K562 (cell line): ENCODE measurements around the gene PPTC7. TPM values are rescaled to one million over a fixed set of nuclear protein-coding genes. Genes with fewer than 3 reads are reported as not detected.
A peak's percentile ranks its signal among the peaks of the same experiment; 100 is the strongest.

ENCODE experiments used
- ATAC-seq: fragments of 200-7000 bp; cut with Tn5 transposase; 3 replicates; pipeline ENCODE4 v1.9.1; 2020; ENCODE audit warnings: moderate library complexity
- BruUV-seq: library from RNA; stranded (reverse); fragments of 400-500 nt; replicated peaks from 2 replicates; lab custom pipeline; 2021; lab: Mats Ljungman, UMichigan
- CTCF ChIA-PET: fragments of 300-600 bp; formaldehyde crosslinking; extraction: SDS; loops from one replicate; lab custom pipeline; 2021; ENCODE audit warnings: low intra/inter-chr PET ratio; lab: Yijun Ruan, JAX
- POLR2A ChIA-PET: fragments of 300-600, 350-650 bp; sonication (Branson Sonifier 250); formaldehyde crosslinking; extraction: SDS; loops from one replicate; lab custom pipeline; 2021; ENCODE audit warnings: antibody characterized with exemption, inconsistent platforms; lab: Yijun Ruan, JAX
- DNase-seq, 4 experiments: peaks; one replicate each; pipeline versions ENCODE4 v3.0.0 to v3.0.0-alpha.2; 2011 to 2018; ENCODE audit warnings: low spot score in 3 of 4, mixed read lengths in 3 of 4; ENCODE audit errors: extremely low read depth in 1 of 4
- FAIRE-seq: peaks from 2 replicates; lab custom pipeline; 2011; peaks lifted over from hg19 to GRCh38; lab: Jason Lieb, UNC
- H2AFZ ChIP-seq: 2 replicates; pipeline ENCODE4 v1.6.0; 2011; ENCODE audit warnings: low read depth, low read length, control low read depth, inconsistent platforms
- H3K27ac ChIP-seq: fragments of 200-600 bp; 3 replicates; pipeline ENCODE4 v1.8.0; 2011; ENCODE audit warnings: low read depth, mild to moderate bottlenecking, control low read depth, inconsistent platforms, low read length, moderate library complexity, mixed read lengths; ENCODE audit errors: extremely low read depth
- H3K27me3 ChIP-seq, 2 experiments: fragments of 300-600 bp in 1 of 2; 2 replicates in 1 of 2; 3 replicates in 1 of 2; pipeline versions ENCODE4 v1.6.0 to v1.8.0; 2011; ENCODE audit warnings: inconsistent platforms in 2 of 2, low read length in 2 of 2, mild to moderate bottlenecking in 1 of 2, mixed read lengths in 1 of 2, moderate library complexity in 1 of 2; ENCODE audit not compliant: control insufficient read depth in 2 of 2, insufficient read depth in 2 of 2
- H3K36me3 ChIP-seq: fragments of 300-600 bp; 3 replicates; pipeline ENCODE4 v1.8.0; 2011; ENCODE audit warnings: mild to moderate bottlenecking, low read length, inconsistent platforms; ENCODE audit not compliant: control insufficient read depth, insufficient read depth
- H3K4me1 ChIP-seq, 2 experiments: fragments of 200-600 bp in 1 of 2; replicated peaks in 1 of 2; 2 replicates in 1 of 2; 3 replicates in 1 of 2; pipeline versions ENCODE4 v1.5.1 to v1.8.0; 2011; ENCODE audit warnings: inconsistent platforms in 2 of 2, low read length in 2 of 2, mild to moderate bottlenecking in 1 of 2, mixed read lengths in 1 of 2, moderate library complexity in 1 of 2; ENCODE audit not compliant: control insufficient read depth in 2 of 2, insufficient read depth in 2 of 2
- H3K4me2 ChIP-seq: 2 replicates; pipeline ENCODE4 v1.6.1; 2011; ENCODE audit warnings: low read length, control low read depth, inconsistent platforms, mixed read lengths; ENCODE audit not compliant: insufficient read depth
- H3K4me3 ChIP-seq: fragments of 200-600 bp; sonication (generic), shearing (Covaris generic); 2 replicates; pipeline ENCODE4 v1.5.1; 2016; ENCODE audit warnings: control low read depth, inconsistent platforms
- H3K79me2 ChIP-seq: fragments of 200-600 bp; 3 replicates; pipeline ENCODE4 v1.8.0; 2011; ENCODE audit warnings: low read length, inconsistent platforms; ENCODE audit not compliant: control insufficient read depth, insufficient read depth
- H3K9ac ChIP-seq, 2 experiments: 2 replicates each; pipeline versions ENCODE4 v1.6.0 to v1.6.1; 2011; ENCODE audit warnings: low read depth in 2 of 2, low read length in 2 of 2, control low read depth in 1 of 2, inconsistent platforms in 1 of 2, mild to moderate bottlenecking in 1 of 2, mixed read lengths in 1 of 2; ENCODE audit not compliant: insufficient read depth in 1 of 2
- H3K9me1 ChIP-seq: one replicate; pipeline ENCODE4 v1.6.0; 2011; ENCODE audit warnings: inconsistent platforms, mild to moderate bottlenecking, low read length, moderate library complexity; ENCODE audit not compliant: control insufficient read depth, insufficient read depth
- H3K9me3 ChIP-seq: replicated peaks from 2 replicates; pipeline ENCODE4 v1.5.1; 2011; ENCODE audit warnings: low read depth, low read length, inconsistent platforms; ENCODE audit not compliant: control insufficient read depth, insufficient read depth
- H4K20me1 ChIP-seq: replicated peaks from 2 replicates; pipeline ENCODE4 v1.6.1; 2011; ENCODE audit warnings: low read length, inconsistent platforms, mixed read lengths; ENCODE audit not compliant: control insufficient read depth, insufficient read depth
- GTF2B ChIP-seq: IDR thresholded peaks from 2 replicates; pipeline ENCODE4 v1.6.1; 2011; ENCODE audit not compliant: insufficient read length; ENCODE audit errors: extremely low read depth
- HCFC1 ChIP-seq: IDR thresholded peaks from 2 replicates; pipeline ENCODE4 v1.6.1; 2012; ENCODE audit warnings: low read depth, low read length, improper control_type of control experiment
- HMG20A ChIP-seq: fragments of 450-650 bp; formaldehyde crosslinking; conservative IDR thresholded peaks from 2 replicates; pipeline ENCODE4 v1.4.0; 2020; ENCODE audit warnings: mild to moderate bottlenecking, mixed read lengths
- JUND ChIP-seq, 2 experiments: IDR thresholded peaks; 2 replicates in 1 of 2; 3 replicates in 1 of 2; pipeline ENCODE4 v1.6.1; 2011; ENCODE audit warnings: borderline replicate concordance in 2 of 2, low read depth in 2 of 2, low read length in 2 of 2, improper control_type of control experiment in 1 of 2, missing biosample characterization in 1 of 2, missing genetic modification characterization in 1 of 2, missing genetic modification reagents in 1 of 2
- MBD1 ChIP-seq: fragments of 250-450 bp; sonication (Bioruptor Pico); IDR thresholded peaks from 2 replicates; pipeline ENCODE4 v1.8.0; 2022; ENCODE audit warnings: inconsistent platforms
- NFIX ChIP-seq: fragments of 250-450 bp; sonication (Bioruptor Pico); IDR thresholded peaks from 2 replicates; pipeline ENCODE4 v1.4.0; 2020; ENCODE audit warnings: low read depth, mild to moderate bottlenecking, moderate library complexity
- RHOXF2B ChIP-seq: fragments of 250-450 bp; sonication (Bioruptor Pico); conservative IDR thresholded peaks from 2 replicates; pipeline ENCODE4 v1.5.1; 2021
- ZFP91 ChIP-seq: sonication (generic); formaldehyde crosslinking; IDR thresholded peaks from 2 replicates; pipeline ENCODE4 v1.8.0; 2022; ENCODE audit warnings: mild to moderate bottlenecking, missing genetic modification reagents
- ZNF561 ChIP-seq: fragments of 450-650 bp; formaldehyde crosslinking; conservative IDR thresholded peaks from 2 replicates; pipeline ENCODE4 v1.4.0; 2020; ENCODE audit warnings: mild to moderate bottlenecking, moderate library complexity
- ZNF583 ChIP-seq: fragments of 250-450 bp; sonication (Bioruptor Pico); IDR thresholded peaks from 2 replicates; pipeline ENCODE4 v1.4.0; 2020
- WGBS: fragments of 100-300 bp; shearing (Covaris generic); methylation state at CpG from one replicate; pipeline ENCODE4 v1.1.6; 2016; ENCODE audit warnings: low coverage, mixed read lengths; ENCODE audit not compliant: insufficient coverage; ENCODE audit errors: missing lambda C conversion rate; 5-methylcytosine and 5-hydroxymethylcytosine counted together
- in situ Hi-C: fragments of 300-500 bp; cut with MboI; formaldehyde crosslinking; loops from 4 replicates; pipeline ENCODE4 v1.15.0; 2018; ENCODE audit warnings: inconsistent platforms, mixed read lengths
- intact Hi-C: fragments of 100-400 bp; cut with micrococcal nuclease; formaldehyde crosslinking; loops from 2 replicates; pipeline ENCODE4 v1.14.2; 2022
- polyA plus RNA-seq, 8 experiments: library from polyadenylated mRNA; depleted of rRNA in 4 of 8; stranded (reverse) in 5 of 8; unstranded in 3 of 8; fragments of >200 nt; fragmentation: Nextera tagmentation in 2 of 8; fragmentation: Illumina TruSeq in 1 of 8; extraction: Ambion mirVana in 2 of 8; extraction: Trizol in 1 of 8; gene quantifications; 2 replicates each; pipeline versions ENCODE4 v1.2.1 to v1.2.3, GENCODE V29; 2011 to 2014; ENCODE audit warnings: inconsistent platforms in 1 of 8, missing spikeins in 1 of 8
- total RNA-seq, 7 experiments: library from RNA; depleted of rRNA in 6 of 7; stranded (reverse); fragments of >200 nt in 6 of 7; fragmentation: Illumina TruSeq in 2 of 7; extraction: Trizol in 2 of 7; gene quantifications; 2 replicates each; pipeline versions ENCODE4 v1.2.1 to v1.2.3, GENCODE V29; 2011 to 2021; ENCODE audit warnings: low replicate concordance in 1 of 7

PPTC7 gene
- total and polyA plus RNA-seq, 9 of the 15 experiments (the other 6 are each of a cell fraction or from before 2014, with no cell fraction given), result 2.6 to 23.1 (median 11.9) TPM

- CTCF ChIA-PET, result interaction anchor here (1.2 to 2.8 kb wide), 2 partner anchors 38 to 86 kb away, joined by 3 to 15 read pairs; no protein-coding TSS in a partner anchor
- DNase-seq (no peak), ATAC-seq (no peak), FAIRE-seq (no peak)
- in situ Hi-C loops, result loop anchor here (5.0 kb wide), 1 partner anchor 88 kb away; no protein-coding TSS in a partner anchor
- no peaks in the 10 kb centered on the region; a peak in 1 of 5 replicates for H3K4me1 ChIP-seq
- 0 out of 2 replicates have a peak, but pooled peaks cover 1% of the 10 kb centered on the region for H3K9me3 ChIP-seq
- no peak overlapping the region for H3K4me3 ChIP-seq
- H4K20me1 ChIP-seq, result no peaks in the 10 kb centered on the region
- H3K4me2 ChIP-seq, result no peak overlapping the region
- 29% methylated on average over 6 of the region's 6 CpGs for WGBS
- no TSS peak for BruUV-seq
- no peak for TF ChIP-seq RHOXF2B (CRISPR knock-in tag)
- intact Hi-C loops, result loop anchor here (2.0 to 5.0 kb wide), 2 partner anchors 87 to 313 kb away; no protein-coding TSS in a partner anchor
- POLR2A ChIA-PET, result interaction anchor here (0.9 to 1.4 kb wide), 3 partner anchors 12 to 13 kb away, joined by 3 to 7 read pairs (median 4); partner anchors contain the start of genes RAD9B and VPS29
- H3K9me1 ChIP-seq, result no peaks in the 10 kb centered on the region
- peak overlapping the region; percentile 56; the same call in 1 of the 2 replicates for H2AFZ ChIP-seq
- H3K27ac ChIP-seq, result no peak overlapping the region
- H3K79me2 ChIP-seq, result no peaks in the 10 kb centered on the region
- H3K36me3 ChIP-seq, result no peaks in the 10 kb centered on the region
- H3K9ac ChIP-seq, result no peak overlapping the region; a peak in 1 of 4 replicates
- H3K27me3 ChIP-seq, result no peaks in the 10 kb centered on the region
These were observed 69.3 kb downstream of the PPTC7 start for GRCh38 chr12:110513842-110514241.

GRCh38 chr12:110508071-110508586 lies 75.0 kb downstream of the PPTC7 start:
- no TSS peak for BruUV-seq
- 0 out of 2 replicates have a peak overlapping the region, but pooled peaks have one; percentile 18 for H2AFZ ChIP-seq
- ATAC-seq (no peak), DNase-seq (no peak), FAIRE-seq (no peak)
- ChIA-PET POLR2A (no interaction called here), CTCF (no interaction called here)
- no peaks in the 10 kb centered on the region for H4K20me1 ChIP-seq
- peaks cover 0 to 3% of the 10 kb centered on the region in 2 experiments; a peak in 1 of 5 replicates for H3K4me1 ChIP-seq
- no peak overlapping the region for H3K9ac ChIP-seq
- intact Hi-C loops, result no loop called here
- H3K9me3 ChIP-seq, result 0 out of 2 replicates have a peak, but pooled peaks cover 1% of the 10 kb centered on the region
- H3K9me1 ChIP-seq, result no peaks in the 10 kb centered on the region
- no peaks in the 10 kb centered on the region for H3K79me2 ChIP-seq
- H3K36me3 ChIP-seq, result no peaks in the 10 kb centered on the region
- 47% methylated on average over 4 of the region's 4 CpGs for WGBS
- no peaks in the 10 kb centered on the region for H3K27me3 ChIP-seq
- no peak overlapping the region for H3K4me3 ChIP-seq
- in situ Hi-C loops, result no loop called here
- H3K4me2 ChIP-seq, result no peak overlapping the region
- no peak overlapping the region for H3K27ac ChIP-seq
- no peak for TF ChIP-seq HCFC1
- TF ChIP-seq ZFP91 (CRISPR knock-in tag), result no peak
- TF ChIP-seq HMG20A (CRISPR knock-in tag), result no peak
- TF ChIP-seq JUND (IDR thresholded peaks at IDR 0.05; ENCODE audit: borderline replicate concordance, low read depth, low read length), result no peak
- TF ChIP-seq JUND (tag; IDR thresholded peaks at IDR 0.05; ENCODE audit: borderline replicate concordance, low read depth, low read length), result no peak
- no peak for TF ChIP-seq MBD1
- no peak for TF ChIP-seq NFIX (CRISPR knock-in tag)
- no peak for TF ChIP-seq ZNF583 (CRISPR knock-in tag)
- no peak for TF ChIP-seq ZNF561
- no peak for TF ChIP-seq GTF2B
